ENCODE results near the gene OR14A16.

DNA sequence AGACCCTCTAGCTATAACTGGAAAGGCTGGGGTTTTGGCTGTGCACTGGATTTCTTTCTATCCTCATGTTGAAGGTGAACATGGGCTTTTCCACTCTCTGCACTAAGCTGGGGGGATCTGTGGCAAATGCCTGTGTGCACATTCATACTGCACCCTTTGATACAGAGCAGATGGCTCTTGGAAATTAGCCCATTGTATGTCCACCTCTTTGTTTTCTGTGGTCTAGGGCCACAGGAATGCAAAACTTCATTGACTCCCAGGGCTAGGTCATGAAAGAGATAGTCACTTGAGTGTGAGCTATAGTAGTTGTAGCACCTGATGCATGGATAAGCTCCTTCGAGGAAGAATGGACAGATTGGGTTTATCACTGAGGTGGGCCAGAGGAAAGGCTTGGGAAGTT, 5.7 kb upstream of the OR14A16 start:
- TF ChIP-seq EZH2phosphoT487 (conservative IDR thresholded peaks at IDR 0.05; ENCODE audit: low read length), result no peak
- TF ChIP-seq, protein P1, sequence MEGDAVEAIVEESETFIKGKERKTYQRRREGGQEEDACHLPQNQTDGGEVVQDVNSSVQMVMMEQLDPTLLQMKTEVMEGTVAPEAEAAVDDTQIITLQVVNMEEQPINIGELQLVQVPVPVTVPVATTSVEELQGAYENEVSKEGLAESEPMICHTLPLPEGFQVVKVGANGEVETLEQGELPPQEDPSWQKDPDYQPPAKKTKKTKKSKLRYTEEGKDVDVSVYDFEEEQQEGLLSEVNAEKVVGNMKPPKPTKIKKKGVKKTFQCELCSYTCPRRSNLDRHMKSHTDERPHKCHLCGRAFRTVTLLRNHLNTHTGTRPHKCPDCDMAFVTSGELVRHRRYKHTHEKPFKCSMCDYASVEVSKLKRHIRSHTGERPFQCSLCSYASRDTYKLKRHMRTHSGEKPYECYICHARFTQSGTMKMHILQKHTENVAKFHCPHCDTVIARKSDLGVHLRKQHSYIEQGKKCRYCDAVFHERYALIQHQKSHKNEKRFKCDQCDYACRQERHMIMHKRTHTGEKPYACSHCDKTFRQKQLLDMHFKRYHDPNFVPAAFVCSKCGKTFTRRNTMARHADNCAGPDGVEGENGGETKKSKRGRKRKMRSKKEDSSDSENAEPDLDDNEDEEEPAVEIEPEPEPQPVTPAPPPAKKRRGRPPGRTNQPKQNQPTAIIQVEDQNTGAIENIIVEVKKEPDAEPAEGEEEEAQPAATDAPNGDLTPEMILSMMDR (IDR thresholded peaks at IDR 0.05; ENCODE audit: insufficient read depth, low read length, poor library complexity, severe bottlenecking), result no peak

Data from SU-DHL-6 (cell line).